Endothelial cell of hepatic sinusoid (primary cell): ENCODE results near the gene DCUN1D3.
"Not testable (repeated sequence)": the region's sequence is repeated elsewhere in the genome, so short reads cannot be mapped to it uniquely, and the experiment has no call there.

ENCODE experiments used
- in situ Hi-C: cut with HindIII; loops from 2 replicates; pipeline ENCODE4 v1.10.0; 2017; ENCODE audit warnings: low sequenced_read_pairs

Gene DCUN1D3

DNA sequence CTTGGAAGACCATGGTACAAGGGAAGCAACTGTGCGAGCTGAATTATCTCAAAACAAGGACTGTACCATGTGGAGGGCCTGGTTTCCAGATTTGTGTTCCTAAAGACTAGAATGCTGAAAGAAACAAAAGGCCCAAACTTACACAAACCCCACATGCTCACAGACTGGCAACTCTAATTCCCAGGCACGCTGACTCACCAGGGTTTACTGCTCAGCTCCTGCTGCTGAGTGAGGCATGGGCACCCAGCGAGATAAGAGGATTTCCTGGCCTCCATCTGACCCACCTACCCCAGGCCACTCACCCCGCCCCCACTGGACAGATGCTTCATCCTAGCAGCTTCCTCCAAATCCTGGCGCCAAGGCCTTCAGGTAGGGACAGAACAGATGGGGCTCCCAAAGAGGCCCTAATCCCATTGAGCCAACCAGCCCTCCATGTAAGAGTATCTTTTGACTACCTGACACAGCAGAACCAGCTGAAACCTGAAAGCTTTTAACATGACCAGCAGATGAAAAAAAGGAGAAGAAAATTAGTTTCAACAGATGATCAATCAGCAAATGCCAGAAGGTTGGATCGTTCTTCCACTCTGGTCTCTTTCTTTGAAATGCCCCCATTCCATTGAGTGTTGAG is 33.9 kb downstream of the DCUN1D3 start:
- in situ Hi-C loops: no loop called here

- in situ Hi-C loops: no loop called here
Measured at GRCh38 chr16:20865420-20866131, 34.6 kb downstream of the DCUN1D3 start.

- in situ Hi-C loops: not testable (repeated sequence)
Measured at GRCh38 chr16:20864376-20864775, 35.8 kb downstream of the DCUN1D3 start.

GRCh38 chr16:20862162-20862960 is 37.8 kb downstream of the DCUN1D3 start:
- in situ Hi-C loops: no loop called here

- in situ Hi-C loops: not testable (repeated sequence)
Measured at GRCh38 chr16:20860995-20861394, 39.2 kb downstream of the DCUN1D3 start.

DNA sequence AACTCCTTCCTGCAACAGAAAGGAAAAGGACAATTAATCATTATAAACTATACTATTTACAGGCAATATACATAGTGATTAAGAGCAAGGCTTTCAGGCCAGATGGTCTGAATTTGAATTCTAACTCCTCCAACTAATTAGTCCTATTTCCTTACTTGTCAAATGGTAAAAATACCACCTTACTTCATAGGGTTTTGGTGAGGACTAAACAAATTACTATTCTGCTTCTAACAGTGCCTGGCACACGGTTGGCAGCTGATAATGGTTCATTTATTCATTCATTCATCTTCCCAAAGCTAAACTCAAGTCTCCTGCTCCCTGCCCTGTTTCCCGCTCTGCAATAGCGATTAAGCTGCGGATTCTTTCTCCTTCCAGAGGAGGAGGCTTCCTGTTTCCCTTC is 39.8 kb downstream of the DCUN1D3 start:
- in situ Hi-C loops: no loop called here

- in situ Hi-C loops: no loop called here
Measured at GRCh38 chr16:20859699-20860098, 40.5 kb downstream of the DCUN1D3 start.

GRCh38 chr16:20859229-20859628 is 40.9 kb downstream of the DCUN1D3 start:
- in situ Hi-C loops: no loop called here

DNA sequence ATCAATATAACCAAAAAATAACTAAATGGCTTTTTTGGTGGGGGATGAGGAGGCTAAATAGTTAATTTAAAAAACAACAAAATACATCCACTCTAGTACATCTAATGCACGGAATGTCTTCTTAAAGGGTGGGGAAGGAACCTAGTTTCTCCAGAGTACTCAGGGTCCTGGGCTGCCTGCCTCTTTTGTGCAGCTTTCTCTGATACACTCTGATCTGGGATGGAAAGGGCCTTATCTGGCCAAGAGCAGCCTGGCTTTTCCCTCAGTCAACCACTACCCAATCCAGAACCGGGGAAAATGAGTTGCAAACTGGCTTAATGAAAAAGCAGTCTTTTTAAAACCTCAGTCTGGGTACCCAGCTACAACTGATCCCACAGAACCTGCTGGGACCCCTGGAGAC is 42.9 kb downstream of the DCUN1D3 start:
- in situ Hi-C loops: no loop called here

GRCh38 chr16:20854963-20855362 is 45.2 kb downstream of the DCUN1D3 start:
- in situ Hi-C loops: no loop called here

DNA sequence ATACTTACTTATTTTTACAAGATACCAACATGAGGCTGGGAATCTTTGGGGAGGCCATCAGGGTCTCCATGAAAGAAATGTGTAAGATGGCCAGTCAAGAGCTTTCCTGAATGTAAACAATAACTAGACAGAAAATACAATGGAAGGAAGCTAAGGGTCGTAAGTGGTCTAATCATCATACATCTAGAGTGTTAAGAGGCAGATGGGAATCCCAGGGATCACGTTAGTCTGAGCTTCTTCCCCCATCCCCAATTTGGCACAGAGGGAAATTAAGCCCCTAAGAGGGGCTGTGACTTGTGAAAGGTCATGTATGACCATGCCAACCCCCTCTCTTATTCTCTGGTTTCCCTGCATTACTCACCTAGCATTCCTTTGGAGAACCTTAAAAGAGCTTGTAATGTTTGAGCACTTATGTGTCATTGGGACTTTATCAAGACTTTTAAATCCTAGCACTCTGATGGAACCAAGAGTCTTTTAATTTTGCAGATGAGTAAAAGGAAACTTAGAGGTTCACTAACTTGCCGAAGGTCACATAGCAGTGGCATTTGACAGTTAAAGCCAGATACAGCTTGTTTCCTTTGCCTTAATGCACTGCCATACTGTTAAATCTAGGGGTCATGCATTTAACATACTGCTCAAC is 46.1 kb downstream of the DCUN1D3 start:
- in situ Hi-C loops: no loop called here

GRCh38 chr16:20853143-20853542 is 47.0 kb downstream of the DCUN1D3 start:
- in situ Hi-C loops: no loop called here

- in situ Hi-C loops: no loop called here
Measured at GRCh38 chr16:20851601-20852000, 48.6 kb downstream of the DCUN1D3 start.

GRCh38 chr16:20850981-20851380 is 49.2 kb downstream of the DCUN1D3 start:
- in situ Hi-C loops: no loop called here

- in situ Hi-C loops: loop anchor here (5.0 to 10.0 kb wide), 2 partner anchors 58 to 235 kb away; no protein-coding TSS in a partner anchor
Measured at GRCh38 chr16:20849589-20850390, 50.4 kb downstream of the DCUN1D3 start.

DNA sequence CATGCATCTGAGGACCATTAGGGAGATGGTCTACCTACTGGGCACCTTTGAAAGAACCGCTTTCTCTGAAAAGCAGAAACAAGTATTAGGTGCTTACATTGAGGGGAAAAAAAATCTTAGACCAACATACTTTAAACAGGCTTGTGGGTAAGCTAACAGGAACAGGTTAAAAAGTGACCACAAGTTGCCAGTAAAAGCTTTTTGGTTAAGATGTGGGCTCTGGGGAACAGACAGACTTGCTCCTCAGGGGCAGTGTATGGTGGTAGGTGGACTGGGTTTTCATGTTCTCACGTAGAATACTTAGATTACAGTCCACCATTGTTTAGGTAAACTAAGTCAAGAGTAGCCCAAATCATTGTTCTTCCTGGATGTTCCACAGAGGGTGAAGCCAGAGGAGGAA is 52.6 kb downstream of the DCUN1D3 start:
- in situ Hi-C loops: loop anchor here (5.0 to 10.0 kb wide), 2 partner anchors 60 to 237 kb away; no protein-coding TSS in a partner anchor

- in situ Hi-C loops: loop anchor here (5.0 to 10.0 kb wide), 2 partner anchors 61 to 238 kb away; no protein-coding TSS in a partner anchor
Measured at GRCh38 chr16:20846551-20846950, 53.6 kb downstream of the DCUN1D3 start.

DNA sequence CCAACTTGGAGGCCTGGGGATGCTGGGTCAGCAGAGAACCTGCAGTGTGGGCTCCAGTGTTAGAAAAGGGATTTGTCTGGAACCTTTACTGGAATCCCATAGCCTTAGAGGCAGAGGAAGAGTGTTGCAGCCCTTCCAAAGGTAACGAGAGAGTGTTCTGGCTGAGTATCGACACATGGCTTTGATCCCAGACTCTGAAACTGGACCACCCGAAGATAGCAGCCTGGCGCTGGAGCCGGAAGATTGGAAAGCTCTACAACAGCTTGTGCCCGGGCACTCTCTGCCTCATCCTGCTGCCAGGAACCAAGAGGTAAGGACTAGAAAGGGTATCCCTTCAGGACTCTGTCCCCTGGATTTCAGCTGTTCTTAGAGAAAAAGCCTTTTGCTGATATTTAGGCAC is 54.1 kb downstream of the DCUN1D3 start:
- in situ Hi-C loops: loop anchor here (5.0 to 10.0 kb wide), 2 partner anchors 61 to 239 kb away; no protein-coding TSS in a partner anchor

DNA sequence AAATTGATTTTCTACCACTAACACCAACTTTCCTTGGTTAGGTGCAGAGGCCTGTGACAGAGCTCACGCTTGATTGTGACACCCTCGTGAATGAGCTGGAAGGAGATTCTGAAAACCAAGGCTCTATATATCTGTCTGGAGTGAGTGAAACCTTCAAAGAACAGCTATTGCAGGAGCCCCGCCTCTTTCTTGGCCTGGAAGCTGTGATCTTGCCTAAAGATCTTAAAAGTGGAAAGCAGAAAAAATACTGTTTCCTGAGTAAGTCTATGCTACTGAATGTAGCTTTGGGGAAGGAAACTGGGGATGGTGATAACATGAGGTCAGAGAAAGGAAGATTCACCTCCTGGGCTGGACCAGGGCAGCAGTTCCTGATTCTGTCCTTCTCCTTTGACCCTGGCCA is 55.6 kb downstream of the DCUN1D3 start:
- in situ Hi-C loops: loop anchor here (10.0 kb wide), 1 partner anchor 240 kb away; no protein-coding TSS in a partner anchor

GRCh38 chr16:20844054-20844453 is 56.1 kb downstream of the DCUN1D3 start:
- in situ Hi-C loops: loop anchor here (10.0 kb wide), 1 partner anchor 241 kb away; no protein-coding TSS in a partner anchor
